Kidney (tissue), 14 donors: Measurements from ENCODE around the gene SLC9A1. TPM values are rescaled to one million over a fixed set of nuclear protein-coding genes. Genes with fewer than 3 reads are reported as not detected.

Source experiments
- DNase-seq, 5 donors: peaks; one replicate each; pipeline ENCODE4 v3.0.0-alpha.2; 2013 to 2020
- FAIRE-seq: peaks from 2 replicates; lab custom pipeline; 2012; peaks lifted over from hg19 to GRCh38; lab: Jason Lieb, UNC
- H3K27ac ChIP-seq, 2 donors: one replicate each; pipeline ENCODE4 v1.7.0; 2013; ENCODE audit warnings: low read depth in 2 of 2, low read length in 2 of 2, inconsistent platforms in 1 of 2
- H3K27me3 ChIP-seq: one replicate; pipeline ENCODE4 v1.7.1; 2013; ENCODE audit warnings: low read length, inconsistent platforms; ENCODE audit not compliant: control insufficient read depth, insufficient read depth
- H3K36me3 ChIP-seq, 3 donors: one replicate each; pipeline versions ENCODE4 v1.7.0 to v1.7.1; 2013; ENCODE audit warnings: low read length in 3 of 3, control low read depth in 1 of 3, inconsistent platforms in 1 of 3; ENCODE audit not compliant: insufficient read depth in 3 of 3, control insufficient read depth in 2 of 3
- H3K4me1 ChIP-seq, 3 donors: one replicate each; pipeline versions ENCODE4 v1.7.0 to v1.7.1; 2013; ENCODE audit warnings: low read length in 3 of 3, inconsistent platforms in 1 of 3, low read depth in 1 of 3; ENCODE audit not compliant: control insufficient read depth in 2 of 3, insufficient read depth in 2 of 3
- H3K4me3 ChIP-seq, 3 donors: one replicate each; pipeline versions ENCODE4 v1.7.0 to v1.8.1; 2013; ENCODE audit warnings: low read length in 3 of 3, control low read depth in 1 of 3, inconsistent platforms in 1 of 3
- H3K9ac ChIP-seq, 3 donors: one replicate each; pipeline versions ENCODE4 v1.7.0 to v1.7.1; 2013; ENCODE audit warnings: low read length in 3 of 3, control low read depth in 1 of 3, inconsistent platforms in 1 of 3
- H3K9me3 ChIP-seq, 3 donors: one replicate each; pipeline versions ENCODE4 v1.7.0 to v1.7.1; 2013; ENCODE audit warnings: low read length in 3 of 3, control low read depth in 1 of 3, inconsistent platforms in 1 of 3; ENCODE audit not compliant: control insufficient read depth in 2 of 3, insufficient read depth in 1 of 3
- CTCF ChIP-seq: IDR thresholded peaks from 3 replicates; pipeline ENCODE4 v1.5.1; 2012; ENCODE audit warnings: mild to moderate bottlenecking, moderate library complexity, borderline replicate concordance; ENCODE audit not compliant: insufficient read depth; ENCODE audit errors: extremely low read depth
- intact Hi-C: fragments of 100-400 bp; cut with DNase I; formaldehyde crosslinking; loops from one replicate; pipeline ENCODE4 v1.11.1; 2022
- polyA plus RNA-seq: library from polyadenylated mRNA; stranded (reverse); fragments of 350-450 nt; fragmentation: Illumina TruSeq; extraction: RNeasy Lipid Tissue Mini Kit (QIAGEN cat#74804); gene quantifications from one replicate; pipeline ENCODE4 v1.2.3, GENCODE V29; 2014; ENCODE audit warnings: low read depth, low replicate concordance; ENCODE audit not compliant: insufficient read depth
- total RNA-seq: library from RNA; stranded (reverse); fragmentation: NEBNext Ultra II Directional; extraction: Animal tissue kit (Norgen Biotek cat#: 25700); gene quantifications from one replicate; pipeline ENCODE4 v1.2.1, GENCODE V29; 2021
- donor health status: control.
- donor health status: control.
- donor health status: control.
- donor health status: control.
- donor health status: control.
- donor health status: DM: yes; HTN: yes; CAD: no.
- donor health status: Normal renal cell carcinoma (clear cell type).

Gene SLC9A1
- total and polyA plus RNA-seq, 2 donors from 2014 or later: 19.3 to 29.8 TPM

- no peak overlapping the region for H3K27ac ChIP-seq
- FAIRE-seq: no peak
- H3K4me1 ChIP-seq: peaks cover 0 to 43% (median 13%) of the 10 kb centered on the region in 3 donors
- no peaks in the 10 kb centered on the region for H3K36me3 ChIP-seq
- H3K27me3 ChIP-seq: no peaks in the 10 kb centered on the region
- no peak for TF ChIP-seq CTCF
- DNase-seq: peak in 4 of 5 donors; percentile 52 to 67 (median 58)
- H3K9ac ChIP-seq: no peak overlapping the region
- no peak overlapping the region for H3K4me3 ChIP-seq
- no peaks in the 10 kb centered on the region for H3K9me3 ChIP-seq
- intact Hi-C loops: no loop called here
Measured at GRCh38 chr1:27144049-27144748, 10.7 kb downstream of the SLC9A1 start.

DNA sequence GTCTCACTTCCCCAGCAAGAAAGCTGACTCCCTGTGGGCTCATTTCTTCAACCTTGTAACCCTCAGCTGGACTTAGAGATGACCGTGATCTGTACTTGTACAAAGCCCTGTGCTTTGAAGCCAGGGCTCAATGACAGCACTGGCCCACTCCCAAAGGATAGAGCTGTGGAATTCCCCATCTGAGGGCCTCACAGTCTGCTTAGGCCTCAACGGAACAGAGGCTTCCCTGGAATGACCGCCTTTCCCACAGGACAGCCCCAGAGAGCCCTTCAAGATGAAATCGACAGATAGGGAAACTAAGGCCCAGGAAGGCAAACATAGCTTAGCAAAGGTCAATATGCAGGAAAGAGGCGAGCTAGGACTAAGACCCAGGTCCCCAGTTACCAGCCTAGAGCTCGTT is 11.5 kb downstream of the SLC9A1 start:
- FAIRE-seq: no peak
- H3K27ac ChIP-seq: peak overlapping the region in 1 of 2 donors; percentile 7

DNA sequence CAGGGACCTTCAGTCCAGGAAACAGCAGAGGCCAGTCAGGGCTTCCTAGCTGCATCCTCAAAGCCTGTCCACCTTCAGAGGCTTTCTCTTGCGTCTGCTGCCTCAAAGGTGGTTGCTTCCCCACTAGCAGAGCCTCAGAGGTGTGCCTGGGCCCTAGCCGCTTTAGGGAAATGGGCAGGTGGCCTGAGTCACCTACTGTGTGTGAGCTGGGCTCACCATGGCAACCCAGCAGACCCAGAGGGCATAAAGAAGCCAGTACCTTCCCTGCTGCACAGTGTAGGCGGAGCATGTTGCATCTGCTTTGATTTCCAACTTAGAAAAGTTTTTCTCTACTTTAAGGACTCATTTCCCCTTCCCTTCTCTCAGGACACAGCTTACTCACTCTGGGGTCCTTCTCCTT is 12.5 kb downstream of the SLC9A1 start:
- Histone ChIP-seq H3K4me1 (peaks cover 0 to 45% (median 19%) of the 10 kb centered on the region in 3 donors), H3K27ac (peak overlapping the region in 1 of 2 donors; percentile 57), H3K27me3 (no peaks in the 10 kb centered on the region), H3K4me3 (no peak overlapping the region), H3K36me3 (no peaks in the 10 kb centered on the region), H3K9ac (no peak overlapping the region), H3K9me3 (no peaks in the 10 kb centered on the region)
- FAIRE-seq (no peak), DNase-seq (peak in 1 of 5 donors; percentile 80)
- intact Hi-C loops: no loop called here
- TF ChIP-seq CTCF: no peak

More for the DNA sequence above, 11.5 kb downstream of the SLC9A1 start:
- TF ChIP-seq CTCF: no peak
- intact Hi-C loops: no loop called here
- Histone ChIP-seq H3K4me1 (peaks cover 0 to 43% (median 13%) of the 10 kb centered on the region in 3 donors), H3K4me3 (no peak overlapping the region), H3K9me3 (no peaks in the 10 kb centered on the region), H3K9ac (no peak overlapping the region), H3K36me3 (no peaks in the 10 kb centered on the region), H3K27me3 (no peaks in the 10 kb centered on the region)
- DNase-seq: peak in 1 of 5 donors; percentile 64
